Mucosa of gallbladder (tissue), 1 donor: ENCODE data around the gene LRRC8D. TPM values are rescaled to one million over a fixed set of nuclear protein-coding genes. Genes with fewer than 3 reads are reported as not detected.

ENCODE experiments used
- DNase-seq: peaks from one replicate; pipeline ENCODE4 v3.0.0-alpha.2; 2020; ENCODE audit warnings: low spot score
- total RNA-seq: library from RNA; stranded (reverse); gene quantifications from one replicate; pipeline ENCODE4 v1.2.1, GENCODE V29; 2021
- donor health status: DM: no; HTN: no; CAD: no.

The LRRC8D gene
- total RNA-seq, 1 donor from 2014 or later: 26.5 TPM

GRCh38 chr1:89896105-89896942, 75.5 kb downstream of the LRRC8D start:
- no peak for DNase-seq

- no peak for DNase-seq
These were observed 76.7 kb downstream of the LRRC8D start for GRCh38 chr1:89897347-89898133.

- DNase-seq: no peak
These were observed 77.3 kb downstream of the LRRC8D start for GRCh38 chr1:89898150-89898549.

- no peak for DNase-seq
These were observed 78.1 kb downstream of the LRRC8D start for GRCh38 chr1:89898695-89899470.

GRCh38 chr1:89900323-89900722, 79.5 kb downstream of the LRRC8D start:
- no peak for DNase-seq

GRCh38 chr1:89900791-89901708, 80.2 kb downstream of the LRRC8D start:
- no peak for DNase-seq

GRCh38 chr1:89901957-89902669, 81.3 kb downstream of the LRRC8D start:
- DNase-seq: no peak

GRCh38 chr1:89903550-89903949, 82.7 kb downstream of the LRRC8D start:
- DNase-seq: no peak

- no peak for DNase-seq
These were observed 83.6 kb downstream of the LRRC8D start for GRCh38 chr1:89904219-89904980.

GRCh38 chr1:89905395-89906058, 84.7 kb downstream of the LRRC8D start:
- no peak for DNase-seq

- no peak for DNase-seq
These were observed 85.3 kb downstream of the LRRC8D start for GRCh38 chr1:89906088-89906487.

- DNase-seq: no peak
These were observed 86.9 kb downstream of the LRRC8D start for GRCh38 chr1:89907727-89908212.

GRCh38 chr1:89908273-89908671, 87.4 kb downstream of the LRRC8D start:
- no peak for DNase-seq

- no peak for DNase-seq
These were observed 88.0 kb downstream of the LRRC8D start for GRCh38 chr1:89908672-89909436.

- DNase-seq: no peak
These were observed 89.4 kb downstream of the LRRC8D start for GRCh38 chr1:89910268-89910667.

GRCh38 chr1:89910780-89911179, 89.9 kb downstream of the LRRC8D start:
- no peak for DNase-seq

GRCh38 chr1:89911191-89911991, 90.6 kb downstream of the LRRC8D start:
- DNase-seq: no peak
